ENCODE data around the gene SOHLH1.

Gene SOHLH1

DNA sequence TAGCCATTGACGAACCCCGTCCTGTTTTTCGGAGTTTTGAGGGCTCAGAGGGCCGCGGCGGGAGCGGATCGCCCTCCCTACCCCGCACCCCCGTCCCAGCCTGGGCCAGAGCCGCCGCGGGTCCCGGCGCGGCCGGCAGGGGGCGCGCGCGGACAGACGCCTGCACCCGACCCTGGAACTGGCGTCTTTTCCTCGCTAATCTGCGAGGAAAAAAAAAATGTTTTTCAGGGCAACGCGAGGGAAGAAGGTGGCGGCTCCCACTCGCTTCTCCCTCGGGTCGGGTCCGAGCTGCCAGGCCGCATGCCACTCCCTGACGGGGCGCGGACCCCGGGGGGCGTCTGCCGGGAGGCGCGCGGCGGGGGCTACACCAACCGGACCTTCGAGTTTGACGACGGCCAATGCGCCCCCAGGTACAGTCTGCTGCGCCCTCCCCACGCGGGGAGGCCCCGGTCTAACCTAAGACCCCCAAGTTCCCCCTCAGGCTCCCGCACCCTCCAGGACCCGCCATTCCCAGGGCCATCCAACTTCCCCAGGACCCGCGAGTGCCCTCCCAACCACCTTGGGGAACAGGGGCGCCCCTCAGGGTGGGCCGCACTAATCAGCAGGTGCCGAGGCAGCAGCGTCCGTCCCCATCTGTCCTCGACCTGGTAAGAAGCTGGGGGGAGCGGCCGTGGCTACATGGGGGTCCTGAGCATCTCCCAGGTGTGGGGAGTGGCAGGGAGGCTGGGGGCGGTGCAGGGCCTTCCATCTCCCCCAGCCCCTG, 2.9 kb upstream of the SOHLH1 start, which contains the start of gene KCNT1:
KCNT1 (plus strand) TSS at position 227 of the 763 bp plus-strand sequence; CDS start at position 301, 74 bp downstream.
- DNase-seq (ENCODE audit: low read depth): peak; percentile 51

- DNase-seq (ENCODE audit: low read depth): no peak
These were observed 2.0 kb upstream of the SOHLH1 start for GRCh38 chr9:135701067-135701958.

- DNase-seq (ENCODE audit: low read depth): no peak
These were observed 1.2 kb upstream of the SOHLH1 start for GRCh38 chr9:135700525-135700924.

GRCh38 chr9:135698767-135699166, 514 bp downstream of the SOHLH1 start:
- no peak for DNase-seq (ENCODE audit: low read depth)

- no peak for DNase-seq (ENCODE audit: low read depth)
These were observed 1.0 kb downstream of the SOHLH1 start for GRCh38 chr9:135698236-135698635.

GRCh38 chr9:135697226-135697625, 2.1 kb downstream of the SOHLH1 start:
- DNase-seq (ENCODE audit: low read depth): no peak

- no peak for DNase-seq (ENCODE audit: low read depth)
These were observed 2.8 kb downstream of the SOHLH1 start for GRCh38 chr9:135696446-135696845.

DNA sequence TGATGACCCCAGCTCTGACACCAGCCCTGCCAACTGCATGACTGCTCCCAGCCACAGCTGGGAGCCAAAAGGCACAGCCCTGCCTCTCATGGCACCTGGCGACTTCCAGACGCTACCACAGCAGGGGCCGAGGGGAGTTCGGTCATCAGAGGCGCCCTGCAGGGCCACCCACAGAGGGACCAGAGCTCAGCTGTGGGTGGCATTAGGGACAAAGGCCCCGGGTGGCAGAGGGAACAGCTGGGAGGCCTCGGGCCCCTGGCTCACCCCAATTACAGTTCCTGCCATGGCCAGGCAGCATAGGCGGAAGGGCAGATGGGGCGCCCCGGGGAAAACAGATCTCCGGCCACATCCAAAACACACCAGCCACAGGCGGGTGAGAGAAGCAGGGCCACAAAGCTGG, 3.6 kb downstream of the SOHLH1 start:
- DNase-seq (ENCODE audit: low read depth): no peak

- no peak for DNase-seq (ENCODE audit: low read depth)
These were observed 4.2 kb downstream of the SOHLH1 start for GRCh38 chr9:135695036-135695435.

DNA sequence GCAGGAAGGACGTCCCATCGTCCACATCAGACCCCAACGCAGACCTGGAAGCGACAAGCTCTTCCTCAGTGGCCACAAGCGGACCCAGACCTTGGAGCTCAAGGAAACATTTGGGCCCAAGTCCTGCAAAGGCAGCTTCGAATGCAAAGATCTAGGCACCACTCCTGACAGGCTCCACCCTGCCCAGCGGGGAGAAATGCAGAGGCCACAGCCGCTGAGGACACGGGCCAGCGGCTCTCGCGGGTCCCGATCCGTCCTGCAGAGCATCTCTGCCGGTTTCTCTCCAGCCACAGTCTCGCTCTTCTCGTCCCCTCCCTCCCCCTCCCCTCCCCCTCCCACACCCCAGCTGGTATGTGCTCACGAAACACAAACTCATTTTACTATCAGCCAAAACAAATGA, 4.9 kb downstream of the SOHLH1 start:
- DNase-seq (ENCODE audit: low read depth): no peak

- DNase-seq (ENCODE audit: low read depth): no peak
These were observed 5.5 kb downstream of the SOHLH1 start for GRCh38 chr9:135693771-135694170.

- no peak for DNase-seq (ENCODE audit: low read depth)
These were observed 6.0 kb downstream of the SOHLH1 start for GRCh38 chr9:135693265-135693664.

DNA sequence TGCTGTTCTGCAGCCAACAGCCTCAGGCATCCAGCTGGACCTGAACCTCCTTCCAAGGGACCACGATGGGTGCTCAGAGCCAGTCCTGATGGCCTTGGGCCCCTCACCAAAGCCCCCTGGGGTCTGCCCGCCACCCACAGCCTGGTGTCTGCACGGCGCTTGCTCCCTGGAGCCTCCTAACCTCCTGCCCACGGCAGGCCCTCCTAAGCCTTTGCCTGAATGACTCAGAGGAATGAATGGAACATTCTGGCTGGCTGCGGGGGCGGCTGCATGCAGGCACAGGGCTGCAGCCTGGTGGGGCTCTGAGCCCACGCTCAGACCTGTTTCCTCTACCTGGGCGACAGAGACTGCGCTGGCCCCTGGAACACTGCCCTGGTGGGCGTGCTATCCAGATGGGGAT, 6.9 kb downstream of the SOHLH1 start:
- DNase-seq (ENCODE audit: low read depth): no peak

DNA sequence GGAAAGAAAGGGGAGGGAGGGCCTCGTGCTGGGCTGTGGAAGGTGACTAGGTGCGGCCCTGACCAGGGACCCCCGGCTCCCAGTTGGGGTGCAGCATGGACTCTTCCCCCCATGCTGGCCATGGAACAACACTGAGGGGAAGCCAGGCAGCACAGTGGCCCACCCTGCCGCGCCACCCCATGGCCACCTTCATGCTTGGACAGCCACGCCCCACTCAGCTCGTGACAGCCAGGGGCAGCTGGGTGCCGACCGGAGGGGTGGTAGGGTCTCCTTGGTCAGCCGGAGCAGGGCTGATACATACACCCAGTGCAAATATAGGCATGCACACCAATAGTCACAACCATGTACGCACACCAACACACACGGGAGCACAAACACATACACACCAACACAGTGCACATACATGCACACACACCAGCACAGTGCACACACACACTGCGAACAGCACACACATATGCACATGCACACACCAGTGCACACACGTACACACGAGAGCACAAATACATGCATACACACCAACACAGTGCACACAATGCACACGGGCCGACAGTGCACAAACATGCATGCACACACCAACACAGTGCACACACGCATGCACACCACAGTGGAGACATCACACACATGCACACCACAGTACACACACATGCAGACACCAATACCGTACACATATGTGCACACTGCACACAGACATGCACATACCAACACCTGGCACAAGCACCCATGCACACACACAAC, 8.3 kb downstream of the SOHLH1 start:
- DNase-seq (ENCODE audit: low read depth): no peak

DNA sequence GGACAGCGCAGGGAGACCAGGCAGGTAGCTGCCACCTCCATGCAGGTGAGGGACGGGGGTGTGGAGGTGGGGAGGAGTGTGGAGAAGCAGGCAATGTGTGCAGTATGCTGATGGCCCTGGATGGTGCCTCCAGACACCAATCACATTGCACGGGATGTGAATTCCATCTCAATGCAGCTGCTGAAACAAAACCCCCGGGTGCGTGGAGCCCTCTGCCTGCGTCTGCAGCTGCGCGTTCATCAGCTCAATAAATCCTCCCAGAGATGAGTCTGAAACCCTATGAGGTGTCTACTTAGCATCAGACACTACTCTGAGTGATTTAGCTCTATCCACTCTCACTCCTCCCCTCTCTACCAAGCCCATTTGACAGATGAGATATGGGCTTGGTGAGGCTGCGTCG, 10.3 kb downstream of the SOHLH1 start:
- DNase-seq (ENCODE audit: low read depth): no peak

DNA sequence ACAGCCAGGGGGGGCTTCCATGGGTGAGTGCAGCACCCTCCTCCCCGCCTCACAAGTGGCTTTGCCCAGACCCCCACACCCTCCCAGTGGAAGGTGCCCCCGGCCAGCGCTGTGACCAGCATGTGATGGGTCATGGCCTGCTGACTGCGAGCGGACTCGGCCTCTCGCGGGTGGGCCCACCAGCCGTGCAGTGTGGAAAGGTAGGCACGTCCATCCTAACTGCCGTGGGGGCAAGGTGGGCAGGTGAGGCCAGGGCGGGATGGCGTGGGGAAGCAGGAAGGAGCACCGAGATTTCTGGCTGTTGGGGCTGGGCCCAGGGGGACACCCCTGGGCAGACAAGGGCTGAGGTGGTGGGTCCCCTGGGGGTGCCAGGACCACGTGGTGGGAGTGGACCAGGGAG, 12.1 kb downstream of the SOHLH1 start:
- no peak for DNase-seq (ENCODE audit: low read depth)

DNA sequence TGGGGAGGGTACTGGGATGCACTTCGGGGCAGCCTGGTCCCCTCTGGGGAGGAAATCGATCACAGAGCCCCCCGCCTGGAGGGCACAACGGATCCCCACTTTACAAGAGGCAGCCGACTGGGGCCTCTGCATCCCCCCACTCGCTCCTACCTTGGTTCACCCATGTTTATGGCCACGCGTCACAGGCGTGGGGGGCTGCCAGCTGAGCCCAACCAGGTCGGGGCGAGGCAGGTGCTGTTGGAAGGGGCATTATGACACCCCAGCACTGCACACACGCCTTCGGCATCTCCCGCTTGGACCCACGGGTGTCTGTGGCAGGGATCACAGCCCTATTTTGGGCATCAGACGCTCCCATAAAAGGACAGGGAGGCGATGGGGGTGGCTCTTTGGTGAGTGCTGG, 14.6 kb downstream of the SOHLH1 start:
- no peak for DNase-seq (ENCODE audit: low read depth)

GRCh38 chr9:135683401-135684034, 15.8 kb downstream of the SOHLH1 start:
- DNase-seq (ENCODE audit: low read depth): no peak

GRCh38 chr9:135681161-135681560, 18.1 kb downstream of the SOHLH1 start:
- DNase-seq (ENCODE audit: low read depth): no peak

GRCh38 chr9:135680056-135680455, 19.2 kb downstream of the SOHLH1 start:
- DNase-seq (ENCODE audit: low read depth): no peak

- DNase-seq (ENCODE audit: low read depth): no peak
These were observed 20.9 kb downstream of the SOHLH1 start for GRCh38 chr9:135678236-135679017.

Data from activated T-cell treated with anti-CD3 and anti-CD28 coated beads for 1 hour (primary cell).